SKM-1 treated with dmso at 0.1 percent for 144 hours (cell line): ENCODE measurements around the gene VSTM2L.

Source experiments
- DNase-seq: peaks from one replicate; lab custom pipeline; 2025; ENCODE audit not compliant: unreplicated experiment; lab: John Stamatoyannopoulos, UW

Gene VSTM2L

GRCh38 chr20:37899105-37900045 lies 3.6 kb upstream of the VSTM2L start:
- DNase-seq, result no peak

- DNase-seq, result no peak
Measured at GRCh38 chr20:37901240-37901639, 1.7 kb upstream of the VSTM2L start.

GRCh38 chr20:37901654-37902503 lies 1.0 kb upstream of the VSTM2L start:
- no peak for DNase-seq

GRCh38 chr20:37903317-37904007 lies 535 bp downstream of the VSTM2L start:
- no peak for DNase-seq

GRCh38 chr20:37904008-37904642 lies 1.2 kb downstream of the VSTM2L start:
- no peak for DNase-seq

- no peak for DNase-seq
Measured at GRCh38 chr20:37904845-37905373, 2.0 kb downstream of the VSTM2L start.

GRCh38 chr20:37905671-37906613 lies 3.0 kb downstream of the VSTM2L start:
- DNase-seq, result no peak

GRCh38 chr20:37907330-37907676 lies 4.4 kb downstream of the VSTM2L start:
- no peak for DNase-seq

GRCh38 chr20:37907677-37908401 lies 4.9 kb downstream of the VSTM2L start:
- no peak for DNase-seq

- no peak for DNase-seq
Measured at GRCh38 chr20:37911261-37911660, 8.3 kb downstream of the VSTM2L start.

GRCh38 chr20:37911838-37912281 lies 8.9 kb downstream of the VSTM2L start:
- DNase-seq, result no peak

GRCh38 chr20:37912874-37913273 lies 9.9 kb downstream of the VSTM2L start:
- no peak for DNase-seq

GRCh38 chr20:37913567-37914366 lies 10.8 kb downstream of the VSTM2L start:
- DNase-seq, result no peak

GRCh38 chr20:37914367-37914671 lies 11.4 kb downstream of the VSTM2L start:
- no peak for DNase-seq

GRCh38 chr20:37914672-37915433 lies 11.9 kb downstream of the VSTM2L start:
- DNase-seq, result no peak

- no peak for DNase-seq
Measured at GRCh38 chr20:37915434-37915787, 12.5 kb downstream of the VSTM2L start.

- no peak for DNase-seq
Measured at GRCh38 chr20:37915800-37916570, 13.1 kb downstream of the VSTM2L start.
